GM19193 (cell line): ENCODE results near the gene ZNF326.

Source experiments
- POLR2A ChIP-seq: IDR thresholded peaks from 4 replicates; pipeline ENCODE4 v1.6.1; 2011; ENCODE audit not compliant: insufficient read depth, insufficient read length; ENCODE audit errors: extremely low read depth

Gene ZNF326

DNA sequence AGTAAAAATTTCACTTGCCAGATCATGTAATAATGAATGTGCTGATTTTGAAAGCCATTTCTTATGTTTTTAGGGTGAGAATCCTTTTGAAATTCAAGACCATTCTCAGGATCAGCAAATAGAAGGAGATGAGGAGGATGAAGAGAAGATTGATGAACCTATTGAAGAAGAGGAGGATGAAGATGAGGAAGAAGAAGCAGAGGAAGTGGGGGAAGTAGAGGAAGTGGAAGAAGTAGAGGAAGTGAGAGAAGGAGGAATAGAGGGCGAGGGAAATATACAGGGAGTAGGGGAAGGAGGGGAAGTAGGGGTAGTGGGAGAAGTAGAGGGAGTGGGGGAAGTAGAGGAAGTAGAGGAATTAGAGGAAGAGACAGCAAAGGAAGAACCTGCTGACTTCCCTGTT is 32.4 kb downstream of the ZNF326 start:
- no peak for TF ChIP-seq POLR2A

DNA sequence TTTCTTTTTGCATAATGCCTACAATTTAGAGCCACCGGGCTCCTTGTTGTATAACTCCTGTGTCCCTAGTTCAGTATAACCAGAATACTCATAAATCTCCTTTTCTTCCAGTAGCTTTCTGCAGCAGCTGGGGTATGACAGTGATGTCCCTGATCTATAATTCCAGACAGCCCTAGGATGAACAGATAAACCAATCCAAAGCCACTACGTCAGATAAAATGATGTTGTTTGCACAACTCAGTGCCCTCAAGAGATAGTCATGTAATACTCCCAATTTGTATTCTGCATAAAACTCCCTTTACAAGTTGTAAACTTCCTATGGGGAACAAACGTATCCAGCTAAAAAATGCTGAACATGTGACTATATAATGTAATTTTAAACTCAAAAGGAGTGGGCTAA is 44.7 kb downstream of the ZNF326 start:
- TF ChIP-seq POLR2A: no peak

DNA sequence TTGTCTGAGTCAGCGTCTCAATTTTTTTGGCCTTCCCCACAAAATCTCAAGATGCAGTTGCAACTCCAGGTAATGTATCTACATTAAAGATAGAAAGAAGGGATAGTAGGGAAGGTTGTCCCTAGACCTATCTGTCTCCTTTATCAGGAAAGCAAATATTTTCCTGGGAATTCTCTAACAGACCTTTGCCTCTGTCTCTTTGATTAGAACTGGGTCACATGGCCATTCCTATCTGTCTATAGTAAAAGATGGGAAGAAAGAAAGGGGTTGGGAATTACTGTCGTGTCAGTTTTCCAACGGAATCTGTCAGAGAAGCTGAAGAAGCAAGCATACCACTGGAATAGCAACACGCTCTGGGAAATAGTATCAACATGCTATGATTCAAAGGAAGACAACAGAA is 48.7 kb downstream of the ZNF326 start:
- no peak for TF ChIP-seq POLR2A

DNA sequence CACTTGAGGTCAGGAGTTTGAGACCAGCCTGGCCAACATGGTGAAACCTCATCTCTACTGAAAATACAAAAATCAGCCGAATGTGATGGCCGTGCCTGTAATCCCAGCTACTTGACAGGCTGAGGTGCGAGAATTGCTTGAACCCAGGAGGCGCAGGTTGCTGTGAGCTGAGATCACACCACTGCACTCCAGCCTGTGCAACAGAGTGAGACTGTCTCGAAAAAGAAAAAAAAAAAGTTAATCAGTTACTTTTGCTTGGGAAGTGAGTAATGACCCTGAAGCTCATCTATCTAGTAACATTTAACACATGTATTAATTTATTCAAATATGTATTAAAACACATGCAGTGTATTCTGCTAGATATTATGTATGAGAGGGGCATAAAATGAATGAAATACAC is 49.4 kb downstream of the ZNF326 start:
- TF ChIP-seq POLR2A: no peak

DNA sequence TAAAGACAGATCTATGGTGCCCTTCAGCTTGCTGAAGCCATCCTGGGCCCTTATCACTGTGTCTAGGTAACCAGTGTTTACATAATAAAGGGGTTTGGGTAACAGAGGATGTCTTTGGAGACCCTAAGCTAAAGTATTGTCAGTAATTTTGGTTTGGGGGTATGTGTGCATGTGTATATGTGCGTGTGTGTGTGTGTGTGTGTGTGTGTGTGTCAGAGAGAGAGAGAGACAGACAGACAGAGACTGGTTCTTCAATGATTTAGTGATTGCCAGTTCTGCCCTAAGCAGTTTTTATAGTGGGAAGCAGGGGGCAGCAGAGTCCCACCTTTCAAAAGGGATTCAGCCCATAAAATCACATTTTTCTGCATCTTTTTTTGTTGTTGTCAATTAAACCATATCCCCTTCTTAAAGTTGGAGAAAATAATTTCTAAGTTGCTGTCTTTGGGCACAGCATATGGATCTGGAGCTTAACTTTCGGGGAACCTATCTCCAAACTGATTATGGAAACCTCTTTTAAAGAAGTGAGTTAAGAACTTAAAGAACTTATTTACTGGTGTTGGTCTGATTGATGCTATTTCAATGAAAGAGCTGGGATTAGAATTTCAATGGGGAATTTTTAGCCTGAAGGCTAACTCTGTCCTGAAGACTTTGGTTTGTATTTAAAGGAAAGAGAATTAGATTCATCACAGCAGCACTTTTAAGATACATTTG is 51.1 kb downstream of the ZNF326 start:
- TF ChIP-seq POLR2A: no peak

DNA sequence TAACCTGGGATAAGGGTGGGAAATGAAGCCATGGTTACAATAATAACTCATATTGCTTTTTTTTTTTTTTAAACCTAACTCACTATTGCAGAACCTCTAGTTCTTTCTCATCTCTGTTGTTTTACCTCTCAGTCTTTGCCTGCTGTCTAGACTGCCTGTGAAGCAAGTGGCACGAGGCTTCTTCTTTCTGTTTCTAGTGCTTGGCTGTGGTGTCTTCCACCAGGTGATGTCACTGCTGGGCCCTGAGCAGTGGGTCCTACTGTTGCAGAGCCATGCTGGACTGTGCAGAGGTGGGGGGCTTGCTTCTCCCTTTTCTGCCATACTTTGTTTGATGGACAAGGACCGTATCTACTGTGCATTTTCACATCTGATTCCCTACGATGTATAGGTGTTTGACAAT is 51.7 kb downstream of the ZNF326 start:
- no peak for TF ChIP-seq POLR2A

DNA sequence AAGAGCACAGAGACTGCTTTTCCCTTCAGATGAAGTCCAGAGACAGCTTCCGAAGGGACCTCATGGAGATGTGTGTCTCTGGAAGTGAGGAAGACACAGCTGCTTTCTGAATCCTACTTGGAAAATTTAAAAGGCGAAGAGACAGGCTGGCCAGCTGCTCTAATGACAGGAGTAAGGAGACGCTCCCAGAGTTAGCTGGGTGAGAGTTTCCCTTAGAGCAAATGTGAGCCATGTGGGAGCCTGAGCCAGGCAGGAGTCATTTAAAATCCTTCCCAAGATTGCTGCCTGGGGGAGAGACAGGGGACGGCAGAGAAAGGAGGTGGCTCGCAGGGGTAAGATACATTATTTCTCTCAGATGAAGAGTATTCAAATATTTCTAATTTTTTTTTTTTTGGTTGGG is 53.1 kb downstream of the ZNF326 start:
- TF ChIP-seq POLR2A: no peak

DNA sequence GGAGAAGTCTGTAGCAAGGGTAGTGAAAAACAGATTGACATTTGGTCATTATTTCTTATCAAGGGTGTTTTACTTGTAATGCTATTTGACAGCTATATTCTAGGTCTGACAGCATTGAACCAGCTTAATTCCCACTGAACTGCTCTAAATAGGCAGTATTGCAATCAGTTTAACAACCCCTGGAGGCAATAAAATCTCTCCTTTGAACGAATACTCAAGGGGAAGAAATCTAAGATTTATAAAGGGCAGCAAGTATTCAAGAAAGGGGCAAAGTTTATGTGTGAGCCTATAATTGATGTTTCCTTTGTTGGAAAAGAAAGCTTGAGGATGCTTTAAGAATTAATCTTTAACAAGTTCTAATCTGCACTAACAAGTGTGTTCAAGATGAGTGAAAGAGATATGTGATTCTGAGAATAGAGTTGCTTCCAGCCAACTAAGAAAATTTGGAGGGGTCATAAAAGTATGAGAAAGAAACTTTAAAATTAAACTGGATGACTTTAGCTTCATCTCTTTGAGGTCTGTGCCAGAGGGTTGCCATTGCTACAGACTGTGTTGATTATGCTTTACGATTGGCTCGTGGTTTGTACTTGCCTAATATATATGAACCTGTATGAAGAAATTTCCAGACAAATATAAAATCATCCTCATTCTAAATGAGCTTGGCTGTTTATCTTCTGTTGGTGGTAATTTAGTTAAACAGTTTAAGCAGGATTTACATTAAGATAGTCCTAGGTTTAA is 72.5 kb downstream of the ZNF326 start:
- no peak for TF ChIP-seq POLR2A

DNA sequence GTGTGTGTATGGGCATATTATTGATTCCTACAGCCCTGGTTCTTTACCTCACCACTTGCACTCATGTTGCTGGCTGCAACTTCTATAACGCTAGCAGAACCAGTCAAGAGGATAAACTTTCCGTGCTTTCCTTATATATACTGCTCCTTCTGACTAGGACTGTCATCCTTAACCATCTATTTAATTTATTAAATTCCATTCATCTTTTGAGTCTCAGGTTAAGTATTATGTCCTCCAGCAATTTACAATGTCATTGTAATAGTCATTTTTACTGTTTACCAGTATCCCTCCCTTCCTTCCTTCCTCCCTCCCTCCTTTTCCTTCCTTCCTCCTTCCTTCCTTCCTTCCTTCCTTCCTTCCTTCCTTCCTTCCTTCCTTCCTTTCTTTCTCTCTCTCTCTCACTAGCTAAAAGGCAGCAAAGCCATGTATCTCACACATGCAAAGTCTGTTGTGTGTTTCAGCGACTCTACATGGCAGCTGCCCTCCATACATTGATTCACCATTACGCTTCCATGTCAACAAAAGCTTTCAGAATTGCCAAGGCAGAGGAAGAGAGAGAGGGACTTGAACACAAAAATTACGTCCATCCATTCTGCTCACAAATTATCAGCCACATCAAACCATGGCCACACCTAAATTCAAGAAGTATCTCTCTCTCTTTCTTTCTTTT is 73.8 kb downstream of the ZNF326 start:
- TF ChIP-seq POLR2A: no peak

DNA sequence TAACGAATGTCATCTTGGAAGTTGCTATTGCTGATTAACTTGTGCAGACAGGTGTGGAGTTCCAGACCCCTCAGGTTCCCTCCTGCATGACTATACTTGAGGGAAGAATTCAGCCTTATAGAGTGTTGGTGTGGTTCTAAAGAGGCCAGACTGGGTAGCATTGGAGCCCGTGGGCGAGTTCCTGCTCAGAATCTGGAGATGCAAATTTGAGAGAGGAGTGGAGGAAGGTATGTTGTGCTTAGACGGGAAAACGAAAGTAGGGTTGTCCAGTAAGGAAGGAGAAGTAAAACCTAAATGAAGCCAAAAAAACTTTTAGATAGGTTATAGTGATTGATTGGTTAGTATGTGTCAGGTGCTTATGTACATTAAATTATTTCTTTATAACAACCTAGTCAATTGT is 79.2 kb downstream of the ZNF326 start:
- no peak for TF ChIP-seq POLR2A

DNA sequence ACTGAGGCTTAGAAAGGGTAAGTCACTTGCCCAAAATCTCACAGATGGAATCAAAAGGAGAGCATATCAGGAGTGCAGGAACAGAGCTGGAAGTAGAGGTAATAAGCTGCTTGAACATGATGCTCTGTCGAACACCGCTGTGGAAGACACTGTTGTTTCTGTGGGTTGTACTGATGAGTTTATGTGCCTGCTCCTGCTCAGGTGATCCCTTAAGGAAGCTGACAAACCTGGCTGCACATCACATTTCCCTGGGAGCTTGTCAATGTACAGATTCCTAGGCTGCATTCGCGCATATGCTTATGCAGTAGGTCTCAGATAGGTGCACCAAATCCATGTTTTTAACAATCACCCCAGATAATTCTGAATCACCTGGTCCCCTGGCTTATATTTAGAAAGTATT is 79.7 kb downstream of the ZNF326 start:
- TF ChIP-seq POLR2A: no peak

DNA sequence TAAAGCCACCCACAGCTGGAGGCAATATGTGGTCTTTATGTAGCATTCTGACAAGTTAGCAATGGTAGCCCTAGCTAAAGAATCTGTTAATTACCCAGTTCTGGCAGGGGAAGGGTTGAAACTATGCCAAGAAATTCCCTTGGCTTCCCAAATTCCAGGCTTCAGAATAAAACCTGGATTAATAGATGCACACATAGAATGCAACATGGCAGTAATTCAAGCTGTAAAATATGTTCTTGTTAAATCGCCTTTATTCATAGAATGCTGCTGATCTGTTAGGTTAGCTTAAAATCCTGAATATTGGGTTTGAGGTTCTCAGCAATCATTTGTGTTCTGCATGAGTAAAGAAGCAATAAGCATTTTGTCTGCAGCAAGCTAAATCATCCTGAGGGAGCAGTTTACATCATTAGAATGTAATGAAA is 80.1 kb downstream of the ZNF326 start:
- TF ChIP-seq POLR2A: no peak

DNA sequence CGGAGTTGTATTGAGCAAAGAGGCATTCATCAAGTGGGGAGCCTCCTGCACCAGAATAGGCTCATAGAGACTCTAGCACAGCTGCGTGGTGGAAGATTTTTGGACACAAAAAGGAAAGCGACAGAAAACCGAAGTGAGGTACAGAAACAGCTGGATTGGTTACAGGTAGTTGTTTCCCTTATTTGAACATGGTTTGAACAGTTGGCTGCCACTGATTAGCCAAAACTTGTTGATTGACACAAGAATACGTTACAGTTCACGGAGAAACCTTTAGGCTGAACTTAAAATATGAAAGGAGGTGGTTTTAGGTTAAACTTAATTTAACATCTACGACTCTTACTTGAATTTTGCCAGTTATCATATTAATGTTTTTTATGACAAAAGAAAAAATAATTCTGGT is 89.1 kb downstream of the ZNF326 start:
- TF ChIP-seq POLR2A: no peak
